H1 (cell line): ENCODE results near the gene RPL13A. TPM values are rescaled to one million over a fixed set of nuclear protein-coding genes. Genes with fewer than 3 reads are reported as not detected.

Source experiments
- EGR1 ChIP-seq: IDR thresholded peaks from 2 replicates; pipeline ENCODE4 v1.6.1; 2011; ENCODE audit warnings: low read depth, low read length, borderline replicate concordance
- polyA plus RNA-seq, 7 experiments: library from polyadenylated mRNA; depleted of rRNA in 3 of 7; stranded (reverse) in 5 of 7; unstranded in 2 of 7; fragments of >200 nt in 5 of 7; fragments of 200-250 nt in 2 of 7; gene quantifications; 1 replicate in 5 of 7; 2 replicates in 1 of 7; 4 replicates in 1 of 7; pipeline versions ENCODE4 v1.2.1 to v1.2.3, GENCODE V29; 2011 to 2013; ENCODE audit warnings: missing spikeins in 2 of 7, mixed read lengths in 2 of 7
- total RNA-seq: library from RNA; stranded (reverse); fragmentation: NEBNext Ultra II Directional; extraction: Animal tissue kit (Norgen Biotek cat#: 25700); gene quantifications from 2 replicates; pipeline ENCODE4 v1.2.1, GENCODE V29; 2021

The RPL13A gene
- total and polyA plus RNA-seq, 2 of the 8 experiments (the other 6 are each of a cell fraction or from before 2014, with no cell fraction given), result 3,305 to 8,868 TPM

DNA sequence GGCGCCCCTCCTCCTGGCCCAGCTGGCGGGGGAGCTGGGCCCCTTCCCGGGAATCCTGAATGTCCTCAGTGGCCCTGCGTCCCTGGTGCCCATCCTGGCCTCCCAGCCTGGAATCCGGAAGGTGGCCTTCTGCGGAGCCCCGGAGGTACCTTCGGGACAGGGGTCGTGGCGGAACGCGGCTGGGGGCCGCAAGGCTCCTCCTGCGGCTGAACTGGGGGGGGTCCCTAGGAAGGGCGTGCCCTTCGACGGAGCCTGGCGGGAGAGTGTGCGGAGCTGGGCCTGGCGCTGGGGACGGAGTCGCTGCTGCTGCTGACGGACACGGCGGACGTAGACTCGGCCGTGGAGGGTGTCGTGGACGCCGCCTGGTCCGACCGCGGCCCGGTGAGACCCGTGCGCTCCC, 25.8 kb upstream of the RPL13A start (continued):
- no peak for TF ChIP-seq EGR1
